Suprapubic skin (tissue), 4 donors: ENCODE data around the gene RPS6KA5. TPM values are rescaled to one million over a fixed set of nuclear protein-coding genes. Genes with fewer than 3 reads are reported as not detected.

Experiments used
- DNase-seq, 2 donors: peaks; one replicate each; pipeline ENCODE4 v3.0.0-alpha.2; 2019; ENCODE audit warnings: low spot score in 2 of 2
- H3K27ac ChIP-seq: fragments of 200-600 bp; sonication (generic); one replicate; pipeline ENCODE4 v1.5.1; 2019
- H3K27me3 ChIP-seq: fragments of 200-600 bp; sonication (generic); one replicate; pipeline ENCODE4 v1.5.1; 2019
- H3K36me3 ChIP-seq: fragments of 200-600 bp; sonication (generic); one replicate; pipeline ENCODE4 v1.5.1; 2019
- H3K4me1 ChIP-seq: fragments of 200-600 bp; sonication (generic); one replicate; pipeline ENCODE4 v1.5.1; 2019
- H3K4me3 ChIP-seq: fragments of 200-600 bp; sonication (generic); one replicate; pipeline ENCODE4 v1.5.1; 2019; ENCODE audit warnings: mild to moderate bottlenecking
- H3K9me3 ChIP-seq: fragments of 200-600 bp; sonication (generic); one replicate; pipeline ENCODE4 v1.5.1; 2019
- EP300 ChIP-seq: sonication (generic); formaldehyde crosslinking; IDR thresholded peaks from one replicate; pipeline ENCODE4 v1.6.1; 2017; ENCODE audit warnings: antibody characterized with exemption
- POLR2A ChIP-seq, 2 donors: fragments of 450-650 bp; IDR thresholded peaks; one replicate each; pipeline ENCODE4 v1.6.1; 2017; ENCODE audit warnings: antibody characterized with exemption in 2 of 2, mild to moderate bottlenecking in 2 of 2, moderate library complexity in 2 of 2
- POLR2AphosphoS5 ChIP-seq, 3 donors: sonication (generic); formaldehyde crosslinking; IDR thresholded peaks; one replicate each; pipeline ENCODE4 v1.6.1; 2017; ENCODE audit warnings: antibody characterized with exemption in 3 of 3
- WGBS: methylation state at CpG from one replicate; pipeline ENCODE4 v1.1.5; 2018; 5-methylcytosine and 5-hydroxymethylcytosine counted together
- total RNA-seq, 4 donors: library from RNA; depleted of rRNA; stranded (reverse); fragments of >200 nt; gene quantifications; one replicate each; pipeline ENCODE4 v1.1.0, GENCODE V29; 2016
- TF ChIP-seq, protein P1 (sequence below), 2 donors: fragments of 200-600 bp in 1 of 2; fragments of 450-650 bp in 1 of 2; sonication (generic) in 1 of 2; IDR thresholded peaks; one replicate each; pipeline ENCODE4 v1.5.1; 2016 to 2019; ENCODE audit warnings: antibody characterized with exemption in 2 of 2, mild to moderate bottlenecking in 1 of 2, moderate library complexity in 1 of 2

RPS6KA5 gene
- total RNA-seq, 4 donors from 2014 or later, result 6.4 to 14.2 (median 11.2) TPM

DNA sequence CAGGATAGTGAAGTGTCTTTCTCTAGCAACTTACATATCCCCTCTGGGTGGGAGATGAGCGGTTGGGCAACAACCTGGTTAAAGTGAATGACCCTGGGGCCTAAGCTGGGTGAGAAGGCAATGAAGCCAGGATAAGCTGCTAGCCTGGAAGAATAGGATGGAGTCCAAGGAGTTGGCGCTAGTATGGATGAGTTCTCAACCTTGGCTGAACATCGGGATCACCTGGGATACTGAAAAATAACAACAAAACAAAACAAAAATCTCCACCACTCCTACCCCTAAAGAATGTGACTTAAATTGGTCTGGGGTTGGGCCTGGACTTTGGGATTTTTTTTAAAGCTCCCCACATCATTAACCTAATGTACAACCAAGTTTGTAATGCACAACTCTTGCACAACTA, 4.8 kb upstream of the RPS6KA5 start:
- 23% methylated on average over 3 of the region's 3 CpGs for WGBS
- Histone ChIP-seq H3K4me3 (no peak overlapping the region), H3K27ac (peak overlapping the region; percentile 41), H3K9me3 (peaks cover 2% of the 10 kb centered on the region), H3K4me1 (peaks cover 30% of the 10 kb centered on the region), H3K27me3 (no peaks in the 10 kb centered on the region), H3K36me3 (no peaks in the 10 kb centered on the region)
- DNase-seq, result no peak
- TF ChIP-seq, protein P1, sequence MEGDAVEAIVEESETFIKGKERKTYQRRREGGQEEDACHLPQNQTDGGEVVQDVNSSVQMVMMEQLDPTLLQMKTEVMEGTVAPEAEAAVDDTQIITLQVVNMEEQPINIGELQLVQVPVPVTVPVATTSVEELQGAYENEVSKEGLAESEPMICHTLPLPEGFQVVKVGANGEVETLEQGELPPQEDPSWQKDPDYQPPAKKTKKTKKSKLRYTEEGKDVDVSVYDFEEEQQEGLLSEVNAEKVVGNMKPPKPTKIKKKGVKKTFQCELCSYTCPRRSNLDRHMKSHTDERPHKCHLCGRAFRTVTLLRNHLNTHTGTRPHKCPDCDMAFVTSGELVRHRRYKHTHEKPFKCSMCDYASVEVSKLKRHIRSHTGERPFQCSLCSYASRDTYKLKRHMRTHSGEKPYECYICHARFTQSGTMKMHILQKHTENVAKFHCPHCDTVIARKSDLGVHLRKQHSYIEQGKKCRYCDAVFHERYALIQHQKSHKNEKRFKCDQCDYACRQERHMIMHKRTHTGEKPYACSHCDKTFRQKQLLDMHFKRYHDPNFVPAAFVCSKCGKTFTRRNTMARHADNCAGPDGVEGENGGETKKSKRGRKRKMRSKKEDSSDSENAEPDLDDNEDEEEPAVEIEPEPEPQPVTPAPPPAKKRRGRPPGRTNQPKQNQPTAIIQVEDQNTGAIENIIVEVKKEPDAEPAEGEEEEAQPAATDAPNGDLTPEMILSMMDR (IDR thresholded peaks at IDR 0.05), result no peak
- TF ChIP-seq POLR2A (IDR thresholded peaks at IDR 0.05), result no peak
- TF ChIP-seq POLR2AphosphoS5 (IDR thresholded peaks at IDR 0.05), result no peak
- no peak for TF ChIP-seq EP300

DNA sequence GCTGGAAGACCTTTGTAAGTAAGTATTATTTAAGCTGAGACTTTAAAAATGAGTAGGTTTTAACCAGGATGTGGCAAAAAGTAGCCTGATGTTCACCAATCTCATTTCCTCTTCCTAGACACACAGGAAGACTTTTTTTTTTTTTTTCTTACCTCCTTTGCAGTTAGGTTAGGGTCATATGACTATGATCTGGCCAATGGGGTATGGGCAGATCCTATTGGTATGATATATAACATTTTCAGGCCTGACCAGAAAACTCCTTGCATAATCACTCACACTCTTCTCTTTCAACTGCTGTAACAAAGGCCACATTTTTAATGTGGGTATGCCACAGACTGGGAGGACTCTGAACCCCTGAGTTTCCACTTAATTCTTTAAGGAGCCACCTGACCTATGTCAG, 2.7 kb upstream of the RPS6KA5 start:
- no peaks in the 10 kb centered on the region for H3K27me3 ChIP-seq
- H3K36me3 ChIP-seq, result no peaks in the 10 kb centered on the region
- H3K4me1 ChIP-seq, result peaks cover 43% of the 10 kb centered on the region
- no peak for DNase-seq
- H3K27ac ChIP-seq, result no peak overlapping the region
- TF ChIP-seq, protein P1 (IDR thresholded peaks at IDR 0.05), result no peak
- no peak for TF ChIP-seq POLR2AphosphoS5 (IDR thresholded peaks at IDR 0.05)
- TF ChIP-seq EP300, result no peak
- TF ChIP-seq POLR2A (IDR thresholded peaks at IDR 0.05), result no peak
- no peak overlapping the region for H3K4me3 ChIP-seq
- no peaks in the 10 kb centered on the region for H3K9me3 ChIP-seq

DNA sequence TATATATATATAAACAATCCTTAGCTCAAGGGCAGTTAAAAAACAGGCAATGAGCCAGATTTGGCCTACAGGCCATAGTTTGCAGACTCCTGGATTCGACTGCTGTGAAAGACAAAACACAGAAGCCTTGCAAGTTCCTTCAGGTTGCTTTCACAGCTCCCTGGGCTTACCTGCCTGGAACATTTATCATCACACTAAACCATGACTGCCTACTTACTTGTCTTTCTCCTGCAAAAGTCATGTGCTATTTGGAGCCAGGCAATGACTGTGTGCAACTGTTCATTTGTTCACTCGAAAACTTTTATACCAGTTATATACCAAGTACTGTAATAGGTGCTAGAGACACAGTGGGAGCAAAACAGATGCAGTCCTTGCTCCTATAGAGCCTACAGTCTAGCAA, 2.2 kb upstream of the RPS6KA5 start:
- H3K4me1 ChIP-seq, result peaks cover 43% of the 10 kb centered on the region
- no peak for DNase-seq
- H3K27me3 ChIP-seq, result no peaks in the 10 kb centered on the region
- no peaks in the 10 kb centered on the region for H3K36me3 ChIP-seq
- TF ChIP-seq, protein P1 (IDR thresholded peaks at IDR 0.05), result no peak
- no peak for TF ChIP-seq EP300
- no peak for TF ChIP-seq POLR2AphosphoS5 (IDR thresholded peaks at IDR 0.05)
- no peak for TF ChIP-seq POLR2A (IDR thresholded peaks at IDR 0.05)
- H3K4me3 ChIP-seq, result no peak overlapping the region
- H3K27ac ChIP-seq, result no peak overlapping the region
- WGBS, result 55% methylated on average over 2 of the region's 2 CpGs
- no peaks in the 10 kb centered on the region for H3K9me3 ChIP-seq

DNA sequence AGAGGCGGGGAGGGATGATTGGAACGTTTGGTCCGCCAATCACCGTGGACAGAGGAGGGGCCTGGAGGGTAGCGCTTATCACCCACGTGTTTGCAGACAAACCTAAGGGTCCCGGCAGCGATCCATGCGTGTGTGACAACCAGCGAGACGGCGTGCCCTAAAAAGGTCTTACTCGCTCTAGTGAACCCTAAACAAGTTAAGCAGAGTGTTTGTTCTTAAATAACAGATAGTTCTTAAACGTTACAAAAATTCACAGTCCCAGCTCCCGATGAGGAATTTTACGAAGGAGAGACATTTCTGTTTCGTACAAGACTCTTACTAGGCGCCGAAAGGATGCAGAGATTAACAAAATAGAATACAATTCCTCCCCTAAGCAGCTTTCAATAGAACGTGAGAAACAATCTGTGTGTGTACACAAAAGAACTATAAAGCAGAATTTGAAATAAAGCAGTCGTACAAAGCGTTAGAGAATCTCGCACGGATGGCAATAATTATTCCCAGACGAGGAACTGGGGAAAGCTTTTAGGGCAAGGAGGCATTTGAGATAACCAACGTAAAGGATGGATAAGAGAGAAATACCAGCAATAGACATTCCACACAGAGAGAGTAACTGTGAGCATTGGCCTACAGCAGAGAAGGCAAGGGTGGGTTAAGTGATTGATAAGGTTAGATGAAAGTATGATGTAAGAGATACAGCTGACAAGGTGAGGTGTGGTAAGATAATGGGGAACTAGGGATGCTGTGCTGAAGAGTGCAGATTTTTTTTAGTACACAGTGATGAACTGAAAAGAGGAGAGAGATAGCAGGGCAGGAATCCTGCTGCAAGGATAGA, 831 bp upstream of the RPS6KA5 start:
- H3K27ac ChIP-seq, result peak overlapping the region; percentile 86
- H3K27me3 ChIP-seq, result no peaks in the 10 kb centered on the region
- DNase-seq, result no peak
- H3K36me3 ChIP-seq, result no peaks in the 10 kb centered on the region
- peak overlapping the region; percentile 93 for H3K4me3 ChIP-seq
- WGBS, result under 1% methylated on average over 25 of the region's 26 CpGs
- no peaks in the 10 kb centered on the region for H3K9me3 ChIP-seq
- TF ChIP-seq POLR2AphosphoS5 (IDR thresholded peaks at IDR 0.05) (no peak), POLR2A (IDR thresholded peaks at IDR 0.05) (peak in 1 of 2 donors; percentile 48)
- peaks cover 43% of the 10 kb centered on the region for H3K4me1 ChIP-seq

DNA sequence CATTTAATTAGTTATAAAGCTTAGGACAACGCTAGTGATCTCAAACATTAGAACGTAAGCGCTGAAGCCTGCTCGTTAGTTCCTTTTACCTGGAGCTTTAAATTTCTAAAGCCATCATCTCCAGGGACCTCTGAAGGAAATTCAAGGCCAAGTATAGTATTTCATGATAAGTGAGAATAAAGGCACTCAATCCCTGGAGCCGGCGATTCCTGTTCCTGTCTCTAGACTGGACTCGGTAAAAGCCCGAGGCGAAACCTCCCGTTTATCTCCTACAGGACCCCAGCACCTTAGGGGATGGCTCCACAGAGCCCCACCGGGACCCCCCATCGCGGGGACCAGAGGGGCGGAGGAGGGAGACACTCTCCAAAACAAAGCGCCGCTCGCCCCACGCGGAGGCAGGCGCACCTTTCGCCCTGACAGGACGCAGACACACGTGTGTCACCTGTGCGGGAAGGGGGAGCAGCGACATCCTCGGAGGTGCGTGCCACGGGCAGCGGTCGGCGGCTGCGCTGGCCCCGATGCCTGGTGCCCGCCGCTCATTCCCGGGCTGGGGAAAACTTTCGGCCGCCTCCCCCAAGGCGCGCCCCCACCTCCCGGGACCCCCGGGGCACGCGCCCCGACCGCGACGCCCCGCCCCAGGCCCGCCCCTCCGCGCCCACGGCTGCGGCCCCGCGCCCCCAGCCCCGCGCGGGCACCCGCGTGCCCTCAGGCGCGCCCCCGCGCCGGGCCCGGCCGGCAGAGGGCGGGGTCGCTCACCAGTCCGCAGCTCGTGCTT, 678 bp downstream of the RPS6KA5 start:
- Histone ChIP-seq H3K27ac (peak overlapping the region; percentile 98), H3K4me3 (peak overlapping the region; percentile 93), H3K9me3 (no peaks in the 10 kb centered on the region), H3K36me3 (no peaks in the 10 kb centered on the region), H3K4me1 (peaks cover 33% of the 10 kb centered on the region), H3K27me3 (no peaks in the 10 kb centered on the region)
- TF ChIP-seq POLR2AphosphoS5 (IDR thresholded peaks at IDR 0.05), result no peak
- TF ChIP-seq, protein P1 (IDR thresholded peaks at IDR 0.05), result no peak
- no peak for TF ChIP-seq POLR2A (IDR thresholded peaks at IDR 0.05)
- no peak for TF ChIP-seq EP300
- WGBS, result 1% methylated on average over 10 of the region's 72 CpGs
- peak; percentile 79 to 81 for DNase-seq
